Stimulated activated CD4-positive, alpha-beta T cell treated with anti-CD3 and anti-CD28 coated beads, Interleukin-15, amount 100 ng/mL, for 24 hours (primary cell): ENCODE data around the gene MICU2.

Experiments
- DNase-seq: peaks from one replicate; pipeline ENCODE4 v3.0.0-alpha.2; 2020

MICU2 gene

DNA sequence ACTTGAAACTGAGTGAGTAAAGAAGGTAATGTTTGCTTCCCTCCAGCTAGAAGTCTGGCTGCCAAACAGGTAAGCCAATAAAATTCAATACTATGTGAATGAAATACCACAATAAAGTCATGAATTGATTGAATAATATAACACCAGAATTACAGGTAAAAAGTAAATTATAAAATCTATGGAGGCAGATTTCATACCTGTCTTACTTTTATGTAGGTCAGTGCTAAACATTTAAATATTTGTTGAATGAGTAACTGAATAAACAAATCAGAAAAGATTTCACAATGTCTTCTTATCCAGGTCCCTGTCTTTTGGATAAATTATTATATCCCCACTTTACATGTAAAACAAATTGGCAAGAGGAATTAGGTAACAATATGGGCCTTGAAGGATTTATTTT, 62.7 kb downstream of the MICU2 start:
- no peak for DNase-seq

DNA sequence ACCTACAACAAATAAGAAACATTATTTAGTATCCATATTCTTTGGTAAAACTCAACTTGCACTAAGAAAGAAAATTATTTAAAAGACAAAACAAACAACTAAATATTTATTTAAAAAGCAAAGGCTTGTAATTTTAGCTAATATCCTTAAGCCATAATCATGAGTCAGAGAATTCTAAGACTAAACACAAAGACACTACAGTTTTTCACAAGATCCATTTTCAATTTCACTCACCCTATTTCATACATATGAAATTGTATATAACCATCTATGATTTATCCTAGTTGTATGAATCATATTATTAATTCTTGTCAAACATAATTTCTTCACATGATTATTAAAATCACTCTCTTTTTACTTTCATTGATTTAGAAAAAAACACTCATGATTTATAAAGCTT, 64.3 kb downstream of the MICU2 start:
- no peak for DNase-seq

GRCh38 chr13:21538753-21539152, 65.2 kb downstream of the MICU2 start:
- DNase-seq, result no peak

- no peak for DNase-seq
Measured at GRCh38 chr13:21538280-21538679, 65.7 kb downstream of the MICU2 start.

- DNase-seq, result no peak
Measured at GRCh38 chr13:21537105-21537504, 66.9 kb downstream of the MICU2 start.

- no peak for DNase-seq
Measured at GRCh38 chr13:21534760-21535159, 69.2 kb downstream of the MICU2 start.

- DNase-seq, result no peak
Measured at GRCh38 chr13:21531455-21531854, 72.5 kb downstream of the MICU2 start.

DNA sequence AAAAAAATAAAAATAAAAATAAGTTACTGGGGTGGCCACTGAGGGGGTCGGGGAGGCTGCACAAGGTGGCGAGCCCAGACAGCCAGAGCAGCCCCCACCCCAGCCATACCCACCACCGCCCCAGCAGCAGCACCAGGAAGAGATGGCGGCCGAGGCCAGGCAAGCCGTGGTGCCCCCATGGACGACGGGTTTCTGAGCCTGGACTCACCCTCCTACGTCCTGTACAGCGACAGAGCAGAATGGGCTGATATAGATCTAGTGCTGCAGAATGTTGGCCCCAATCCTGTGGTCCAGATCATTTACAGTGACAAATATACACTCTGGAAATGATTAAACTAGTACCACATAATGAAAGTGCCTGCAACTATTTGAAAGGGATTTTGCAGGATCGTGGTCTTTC, 73.3 kb downstream of the MICU2 start:
- no peak for DNase-seq

GRCh38 chr13:21529146-21529893, 74.7 kb downstream of the MICU2 start:
- DNase-seq, result no peak

DNA sequence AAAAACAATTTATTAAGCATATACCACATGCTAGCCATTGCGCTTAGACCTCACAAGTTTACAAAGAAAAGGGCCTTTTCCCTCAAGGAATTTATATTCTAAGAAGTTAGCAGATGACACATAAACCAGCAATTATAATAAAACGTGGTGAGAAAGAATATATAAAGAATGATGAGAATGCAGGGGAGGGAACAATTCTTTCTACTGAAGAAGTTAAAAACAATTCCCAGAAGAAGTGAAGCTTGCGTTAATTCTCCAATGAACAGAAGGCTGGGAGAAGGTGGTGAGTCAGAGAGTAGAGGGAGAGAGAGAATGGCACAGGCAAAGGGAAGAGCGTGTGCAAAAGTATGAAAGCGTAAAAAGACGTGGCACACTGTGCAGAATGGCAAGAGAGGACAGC, 75.4 kb downstream of the MICU2 start:
- no peak for DNase-seq

- no peak for DNase-seq
Measured at GRCh38 chr13:21526707-21527540, 77.0 kb downstream of the MICU2 start.

GRCh38 chr13:21522847-21523246, 81.1 kb downstream of the MICU2 start:
- no peak for DNase-seq

GRCh38 chr13:21522130-21522529, 81.8 kb downstream of the MICU2 start:
- no peak for DNase-seq

DNA sequence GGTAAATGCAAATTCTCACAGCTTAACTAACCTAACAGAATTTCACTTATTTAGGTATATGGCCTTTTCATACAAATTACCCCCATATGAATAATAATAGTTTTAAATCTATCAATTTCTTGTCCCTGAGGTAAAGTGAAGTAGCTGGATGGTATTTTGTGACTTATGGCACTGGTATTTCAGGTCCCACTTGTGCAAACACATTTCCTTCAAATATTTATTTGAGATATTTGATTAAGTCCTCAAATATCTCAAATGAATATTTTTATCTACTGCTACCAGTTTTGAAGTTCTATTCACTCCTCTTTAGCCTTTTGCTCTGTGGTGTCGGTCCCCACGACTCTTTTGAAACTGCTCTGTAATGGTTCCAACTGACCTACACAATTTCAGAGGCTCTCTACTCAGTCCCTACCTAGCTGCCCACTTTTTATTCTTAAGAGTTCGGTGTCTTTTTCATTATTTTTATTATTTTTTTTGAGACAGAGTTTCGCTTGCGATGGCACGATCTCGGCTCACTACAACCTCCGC, 85.3 kb downstream of the MICU2 start:
- DNase-seq, result no peak

- no peak for DNase-seq
Measured at GRCh38 chr13:21517576-21517975, 86.4 kb downstream of the MICU2 start.

DNA sequence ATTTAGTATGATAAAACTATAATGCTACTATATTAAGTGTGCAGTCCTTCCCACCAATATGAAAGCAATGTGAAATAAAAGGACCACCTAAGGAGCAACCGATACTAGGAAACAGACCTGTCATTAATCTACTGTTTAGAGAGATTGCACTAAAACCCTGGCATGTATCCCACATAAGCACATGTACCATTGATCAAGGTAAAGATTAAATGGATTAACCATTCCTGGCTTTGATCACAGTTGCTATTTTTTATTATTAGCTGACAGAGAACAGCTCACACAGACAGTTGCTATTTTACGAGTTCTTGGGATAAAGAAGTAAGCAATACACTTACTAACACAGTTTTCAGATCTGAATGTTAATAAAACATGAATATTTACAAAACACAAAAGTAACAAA, 87.2 kb downstream of the MICU2 start:
- no peak for DNase-seq

GRCh38 chr13:21511849-21512248, 92.1 kb downstream of the MICU2 start:
- no peak for DNase-seq

DNA sequence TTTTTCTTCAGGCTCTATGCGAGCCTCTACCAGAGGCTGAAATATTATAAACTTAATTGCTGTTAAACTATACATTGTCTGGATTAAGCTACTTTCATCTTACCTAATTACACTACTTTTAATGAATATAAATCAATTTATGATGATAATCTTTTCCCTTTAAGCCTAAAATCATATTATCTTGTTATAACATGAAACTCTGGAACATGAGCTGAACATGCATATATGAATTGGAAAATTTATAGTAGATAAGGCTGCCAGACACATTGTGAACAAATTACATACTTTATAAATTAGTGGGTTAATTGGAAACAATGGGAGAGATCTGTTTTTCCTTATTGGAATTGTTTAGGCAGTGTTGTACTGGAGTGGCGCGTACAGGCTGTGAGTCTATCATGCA, 99.6 kb downstream of the MICU2 start:
- DNase-seq, result no peak

GRCh38 chr13:21501686-21502085, 102.3 kb downstream of the MICU2 start:
- no peak for DNase-seq

- DNase-seq, result no peak
Measured at GRCh38 chr13:21486322-21486721, 117.6 kb downstream of the MICU2 start.

- no peak for DNase-seq
Measured at GRCh38 chr13:21483748-21484147, 120.2 kb downstream of the MICU2 start.

DNA sequence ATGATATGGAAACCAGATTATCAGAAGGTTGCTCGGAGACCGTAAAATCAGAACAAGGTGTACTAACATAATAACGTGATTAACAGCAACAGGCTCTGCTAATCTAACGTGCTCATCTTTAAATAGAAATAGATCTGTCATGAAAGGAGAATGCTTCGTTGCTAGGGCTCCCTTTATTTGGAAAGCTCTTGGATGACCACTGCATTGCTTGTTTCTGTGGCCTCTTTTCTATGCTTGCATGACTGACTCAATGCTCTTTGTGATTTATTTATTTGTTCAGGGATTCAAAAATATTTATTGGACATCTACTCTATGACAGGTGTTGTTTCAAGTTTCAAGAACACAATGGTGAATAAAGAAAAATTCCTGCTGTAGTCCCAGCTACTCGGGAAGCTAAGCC, 122.6 kb downstream of the MICU2 start:
- DNase-seq, result no peak

DNA sequence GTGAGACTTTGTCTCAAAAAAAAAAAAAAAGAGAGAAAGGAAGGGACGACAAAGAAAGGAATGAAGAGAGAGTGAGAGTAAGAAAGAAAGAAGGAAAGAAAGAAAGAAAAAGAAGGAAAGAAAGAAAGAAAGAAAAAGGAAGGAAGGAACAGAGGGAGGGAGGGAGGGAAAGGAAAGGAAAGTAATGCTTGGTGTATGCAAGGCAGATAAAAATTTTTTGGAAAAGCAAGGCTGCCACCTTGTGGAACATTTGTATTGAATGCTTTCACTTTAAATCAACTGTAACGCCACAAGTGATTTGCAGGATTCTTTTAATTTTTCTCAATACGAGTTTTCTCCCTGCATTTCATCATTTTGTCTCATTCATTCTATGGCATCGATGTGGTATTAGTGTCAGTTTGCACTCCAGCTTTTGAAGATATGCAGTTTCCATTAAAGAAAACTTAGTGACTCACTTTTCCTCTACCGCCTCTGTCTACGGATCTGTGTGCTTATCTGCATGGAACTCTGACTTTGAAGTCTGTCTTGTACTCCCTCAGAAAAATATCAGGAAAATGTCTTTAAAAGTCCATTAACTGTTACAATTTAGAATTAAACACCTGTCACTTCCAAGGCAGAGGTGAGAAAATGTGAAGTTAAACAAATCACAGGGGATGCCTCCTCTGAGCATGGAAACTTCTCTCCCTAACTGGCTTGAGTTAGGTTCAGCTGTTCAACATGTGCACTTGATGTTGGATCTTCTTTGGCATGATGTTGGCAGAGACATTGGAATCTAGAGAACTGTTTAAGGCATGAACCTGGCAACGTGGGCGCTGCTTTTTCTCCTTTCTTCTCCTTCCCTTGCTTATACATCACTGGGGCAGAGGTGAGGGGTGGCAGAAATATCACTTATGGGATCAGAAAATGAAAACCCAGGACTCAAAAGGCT, 124.8 kb downstream of the MICU2 start:
- DNase-seq, result peak; percentile 45
